Measurements from ENCODE around the gene FBXL19. TPM values are rescaled to one million over a fixed set of nuclear protein-coding genes. Genes with fewer than 3 reads are reported as not detected.
A peak's percentile ranks its signal among the peaks of the same experiment; 100 is the strongest.

The FBXL19 gene
- total RNA-seq, 1 donor from 2014 or later, result 21.4 TPM

GRCh38 chr16:30893417-30893743 lies 30.0 kb upstream of the FBXL19 start:
- Histone ChIP-seq H3K27me3 (no peaks in the 10 kb centered on the region), H3K27ac (peak overlapping the region; percentile 100), H3K9me3 (no peaks in the 10 kb centered on the region), H3K4me1 (peaks cover 49% of the 10 kb centered on the region), H3K4me3 (peak overlapping the region; percentile 87 to 94), H3K36me3 (peaks cover 0 to 28% of the 10 kb centered on the region in 2 donors)
- intact Hi-C loops (cut with DNase I), result no loop called here
- TF ChIP-seq POLR2A (IDR thresholded peaks at IDR 0.05), result no peak
- TF ChIP-seq CTCF (IDR thresholded peaks at IDR 0.05), result no peak
- TF ChIP-seq POLR2AphosphoS5 (IDR thresholded peaks at IDR 0.05; ENCODE audit: insufficient read depth in 1 of 2, low read depth in 1 of 2), result no peak
- no peak for DNase-seq (ENCODE audit: extremely low spot score in 2 of 2)

- Histone ChIP-seq H3K4me1 (peaks cover 49% of the 10 kb centered on the region), H3K4me3 (peak within 1 kb of the TSS; percentile 87 to 94), H3K36me3 (peaks cover 0 to 23% of the 10 kb centered on the region in 2 donors), H3K27me3 (no peaks in the 10 kb centered on the region), H3K27ac (peak within 1 kb of the TSS; percentile 100), H3K9me3 (no peaks in the 10 kb centered on the region)
- TF ChIP-seq POLR2A (IDR thresholded peaks at IDR 0.05) (no peak), POLR2AphosphoS5 (IDR thresholded peaks at IDR 0.05; ENCODE audit: insufficient read depth in 1 of 2, low read depth in 1 of 2) (peak in 1 of 2 donors; percentile 46), CTCF (IDR thresholded peaks at IDR 0.05) (peak; percentile 10 to 53 (median 24))
- intact Hi-C loops (cut with DNase I), result no loop called here
- DNase-seq (ENCODE audit: extremely low spot score in 2 of 2), result no peak
These were observed 29.4 kb upstream of the FBXL19 start, which contains the start of gene BCL7C for GRCh38 chr16:30893744-30894539. BCL7C (minus strand) TSS chr16:30894077; CDS start chr16:30893944, 133 bp downstream.

- H3K4me3 ChIP-seq, result peak overlapping the region; percentile 87 to 94
- H3K9me3 ChIP-seq, result no peaks in the 10 kb centered on the region
- peaks cover 0 to 15% of the 10 kb centered on the region in 2 donors for H3K36me3 ChIP-seq
- intact Hi-C loops (cut with DNase I), result no loop called here
- H3K27ac ChIP-seq, result peak overlapping the region; percentile 100
- peaks cover 49% of the 10 kb centered on the region for H3K4me1 ChIP-seq
- DNase-seq (ENCODE audit: extremely low spot score in 2 of 2), result no peak
- H3K27me3 ChIP-seq, result no peaks in the 10 kb centered on the region
- TF ChIP-seq POLR2AphosphoS5 (IDR thresholded peaks at IDR 0.05; ENCODE audit: insufficient read depth in 1 of 2, low read depth in 1 of 2) (peak in 1 of 2 donors; percentile 21), CTCF (IDR thresholded peaks at IDR 0.05) (no peak), POLR2A (IDR thresholded peaks at IDR 0.05) (no peak)
These were observed 28.6 kb upstream of the FBXL19 start for GRCh38 chr16:30894540-30895368.

GRCh38 chr16:30895627-30896260 lies 27.6 kb upstream of the FBXL19 start:
- Histone ChIP-seq H3K9me3 (no peaks in the 10 kb centered on the region), H3K36me3 (peaks cover 0 to 10% of the 10 kb centered on the region in 2 donors), H3K27ac (peak overlapping the region; percentile 100), H3K27me3 (no peaks in the 10 kb centered on the region), H3K4me1 (peaks cover 50% of the 10 kb centered on the region), H3K4me3 (peak overlapping the region; percentile 63 to 78)
- no peak for TF ChIP-seq POLR2AphosphoS5 (IDR thresholded peaks at IDR 0.05; ENCODE audit: insufficient read depth in 1 of 2, low read depth in 1 of 2)
- no peak for TF ChIP-seq CTCF (IDR thresholded peaks at IDR 0.05)
- TF ChIP-seq POLR2A (IDR thresholded peaks at IDR 0.05), result no peak
- intact Hi-C loops (cut with DNase I), result no loop called here
- DNase-seq (ENCODE audit: extremely low spot score in 2 of 2), result no peak

Measured in vagina (tissue), 2 donors.